GM21360 (cell line): ENCODE data around the gene SORBS2.
"Not testable (repeated sequence)": the region's sequence is repeated elsewhere in the genome, so short reads cannot be mapped to it uniquely, and the experiment has no call there.

Experiments
- ATAC-seq: cut with Tn5 transposase; IDR thresholded peaks from one replicate; pipeline ENCODE4 v1.9.1; 2021; ENCODE audit warnings: mild to moderate bottlenecking, moderate library complexity; ENCODE audit not compliant: unreplicated experiment

The SORBS2 gene

DNA sequence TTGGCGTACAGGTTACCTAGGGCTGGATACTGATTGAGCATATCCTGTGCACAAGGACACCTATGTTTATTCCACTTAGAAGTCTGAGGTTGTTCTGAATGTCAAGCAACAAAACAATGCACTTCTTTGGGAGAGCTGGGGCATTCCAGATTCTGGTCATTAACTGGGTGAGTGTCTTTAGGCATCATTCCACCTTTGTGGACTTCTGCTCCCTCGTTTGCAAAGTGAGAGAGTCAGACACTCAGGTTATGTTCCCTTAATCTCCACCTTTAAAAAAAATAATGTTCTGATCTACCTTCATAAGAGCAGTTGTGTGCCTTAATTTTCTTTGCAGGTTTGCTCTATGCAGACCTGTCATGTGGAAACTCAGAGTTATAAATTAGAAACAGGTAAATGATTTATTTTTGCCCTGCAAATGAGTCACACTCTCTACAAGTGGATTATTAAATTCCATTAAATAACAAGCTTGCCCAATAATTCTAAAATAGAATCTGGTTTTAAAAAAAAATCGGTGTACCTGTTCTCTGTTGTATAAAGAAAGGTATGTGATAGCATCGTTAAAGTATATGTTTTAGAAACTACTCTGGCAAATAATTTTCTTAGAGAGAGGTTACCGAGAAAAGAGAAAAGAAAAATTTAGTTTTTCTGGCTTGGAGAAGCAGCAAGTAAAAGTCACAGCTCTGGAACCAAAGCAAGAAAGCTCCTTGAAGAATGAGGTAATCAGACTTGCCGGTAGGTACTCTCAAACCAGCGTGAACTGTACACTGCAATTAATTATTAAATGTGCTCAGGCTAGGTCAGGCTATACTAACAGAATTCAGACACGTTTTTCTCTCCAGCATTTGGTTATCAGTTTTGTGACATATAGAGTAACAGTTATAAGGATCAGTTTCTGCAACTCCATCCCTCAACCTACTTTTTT, 93.2 kb downstream of the SORBS2 start:
- no peak for ATAC-seq

DNA sequence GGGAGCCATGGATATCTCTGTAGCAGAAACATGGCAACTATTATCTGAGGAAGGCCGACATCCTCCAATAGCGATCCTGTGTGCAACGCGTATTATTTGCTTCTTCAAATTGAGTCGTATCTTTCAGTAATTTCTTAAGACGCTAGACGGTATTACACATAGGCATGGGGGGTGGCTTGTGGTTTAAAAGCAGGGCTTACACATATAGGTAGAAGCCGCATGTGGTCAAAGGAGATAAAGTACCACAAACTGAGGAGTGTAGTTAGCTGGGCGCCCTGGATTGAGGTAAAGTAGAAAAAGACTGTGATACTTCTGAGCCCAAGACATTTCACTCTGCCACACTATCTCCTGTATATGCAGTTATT, 94.6 kb downstream of the SORBS2 start:
- ATAC-seq: no peak

DNA sequence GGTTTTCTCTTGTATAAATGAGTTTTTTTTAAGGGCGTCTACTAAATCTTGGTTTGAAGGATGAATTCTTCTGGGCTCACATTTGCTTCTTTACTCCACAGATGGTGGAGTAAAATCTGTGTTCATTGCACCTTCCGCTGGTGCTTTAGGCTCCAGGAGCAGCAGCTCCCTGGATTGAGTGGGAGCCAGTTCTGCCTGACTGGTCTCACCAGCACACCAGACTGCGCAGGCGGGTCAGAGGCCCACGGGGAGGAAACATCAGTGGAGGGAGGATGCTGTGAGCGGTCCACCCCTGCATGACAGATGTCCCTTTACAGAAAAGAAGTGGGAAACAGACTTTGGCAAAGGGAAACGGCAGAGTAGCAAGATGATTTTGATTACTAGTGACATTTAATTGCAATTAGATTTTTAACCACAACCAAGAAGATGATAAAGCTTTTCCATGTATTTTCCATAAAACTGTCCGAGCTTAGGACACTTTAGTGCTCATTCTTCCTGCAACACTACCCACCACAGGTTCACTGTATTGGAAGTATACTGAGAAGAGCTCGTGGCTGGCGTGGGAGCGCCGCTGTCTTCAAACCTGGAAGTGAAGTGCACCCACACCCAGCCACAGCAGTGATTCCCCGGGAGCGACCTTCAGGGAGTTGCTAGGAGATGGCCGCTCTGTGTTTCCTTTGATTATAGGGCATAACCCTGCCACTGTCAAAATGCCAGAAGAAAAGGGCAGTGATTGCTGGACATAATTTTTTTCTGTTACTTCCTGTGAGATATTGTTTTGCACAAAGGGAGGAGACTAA, 95.2 kb downstream of the SORBS2 start:
- no peak for ATAC-seq

DNA sequence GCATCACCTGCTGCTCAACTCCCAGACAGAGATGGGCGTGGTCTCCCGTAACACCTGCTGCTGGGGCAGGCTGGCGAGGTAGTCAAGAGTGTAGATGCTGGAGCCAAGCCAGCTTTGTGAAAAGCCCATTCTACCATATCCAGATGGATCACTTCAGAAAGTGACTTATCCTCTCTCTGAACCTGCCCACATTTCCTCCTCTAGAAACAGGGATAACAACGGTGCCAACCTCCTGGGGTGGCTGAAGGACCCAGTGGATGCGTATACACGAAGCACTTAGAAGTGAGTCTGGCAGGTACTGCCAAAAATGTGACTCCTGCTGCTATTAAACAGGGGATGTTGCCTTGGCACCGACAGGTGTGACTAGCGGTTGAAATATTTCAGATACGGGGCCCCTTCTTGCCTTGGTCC, 95.8 kb downstream of the SORBS2 start:
- no peak for ATAC-seq

DNA sequence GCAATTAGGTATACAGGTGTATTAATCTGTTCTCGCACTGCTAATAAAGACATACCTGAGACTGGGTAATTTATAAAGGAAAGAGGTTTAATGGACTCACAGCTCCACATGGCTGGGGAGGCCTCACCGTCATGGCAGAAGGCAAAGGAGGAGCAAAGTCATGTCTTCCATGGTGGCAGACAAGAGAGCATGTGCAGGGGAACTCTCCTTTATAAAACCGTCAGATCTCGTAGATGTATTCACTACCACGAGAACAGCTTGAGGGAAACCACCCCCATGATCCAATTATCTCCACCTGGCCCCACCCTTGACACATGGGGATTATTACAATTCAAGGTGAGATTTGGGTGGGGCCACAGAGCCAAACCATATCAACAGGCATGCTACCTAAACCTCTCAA, 97.5 kb downstream of the SORBS2 start:
- not testable (repeated sequence) for ATAC-seq

DNA sequence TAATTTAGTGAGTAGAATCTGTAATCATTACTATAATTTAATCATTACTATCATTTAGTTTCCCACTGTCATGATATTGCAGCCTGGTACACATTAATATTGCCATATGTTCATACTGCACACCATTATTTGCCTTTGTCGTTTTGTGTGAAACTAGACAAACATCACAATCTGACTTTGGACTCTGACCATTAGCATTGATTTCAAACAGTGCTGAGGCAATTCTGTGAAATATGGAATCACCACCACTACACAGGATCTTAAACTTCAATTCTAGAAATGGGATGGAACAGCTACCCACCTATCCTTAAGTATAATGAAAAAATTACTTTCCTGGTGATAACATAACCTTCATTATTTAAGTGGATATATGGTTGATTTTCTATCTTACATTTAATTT, 98.3 kb downstream of the SORBS2 start:
- no peak for ATAC-seq

DNA sequence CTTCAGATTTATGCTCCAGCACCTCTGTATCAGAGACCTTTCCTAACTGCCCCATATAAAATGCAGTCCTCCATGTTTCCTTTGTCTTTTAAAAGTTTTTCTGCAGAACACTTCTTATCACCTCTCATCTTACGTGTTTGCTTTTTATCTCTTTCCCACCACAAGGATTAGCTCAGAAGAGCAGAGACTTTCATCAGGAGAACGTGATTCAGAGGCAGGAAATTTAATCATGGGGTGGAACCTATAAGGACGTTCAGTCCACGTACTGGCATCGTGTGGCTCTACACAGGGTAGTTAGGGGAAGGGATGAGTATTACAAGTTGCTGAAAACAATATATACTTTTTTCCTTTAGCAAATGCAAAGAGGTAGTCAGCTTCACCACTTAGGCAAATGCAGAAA, 98.7 kb downstream of the SORBS2 start:
- ATAC-seq: no peak

DNA sequence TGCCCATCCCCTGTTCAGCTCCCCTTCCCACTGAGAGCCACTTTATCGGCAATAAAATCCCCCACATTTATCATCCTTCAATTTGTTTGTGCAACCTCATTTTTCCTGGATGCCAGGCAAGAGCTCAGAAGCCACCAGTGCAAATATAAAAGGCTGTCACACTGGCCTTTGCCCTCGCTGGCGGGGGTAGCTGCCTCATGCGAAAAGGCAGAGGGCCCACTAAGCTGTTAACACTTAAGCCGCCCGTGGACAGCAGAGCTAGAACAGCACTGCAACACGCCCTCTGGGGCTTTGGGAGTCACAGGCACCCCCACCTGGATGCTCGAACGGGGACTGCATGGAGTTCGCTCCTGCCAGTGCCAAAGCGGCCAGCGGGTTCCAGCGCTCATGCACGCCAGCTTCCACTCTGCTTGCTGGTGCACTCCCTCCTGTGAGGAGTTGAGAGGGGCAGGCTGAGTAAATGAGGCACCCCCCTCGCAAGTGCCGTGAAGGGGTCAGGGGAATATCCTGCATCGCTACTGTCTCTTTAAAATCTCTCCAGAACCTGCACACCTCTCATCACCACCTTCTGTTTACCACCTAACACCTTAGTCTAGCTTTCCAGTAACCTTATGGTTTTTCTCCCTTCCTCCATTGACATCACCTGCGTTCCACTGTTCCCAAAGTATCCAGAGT, 99.5 kb downstream of the SORBS2 start:
- ATAC-seq: no peak

DNA sequence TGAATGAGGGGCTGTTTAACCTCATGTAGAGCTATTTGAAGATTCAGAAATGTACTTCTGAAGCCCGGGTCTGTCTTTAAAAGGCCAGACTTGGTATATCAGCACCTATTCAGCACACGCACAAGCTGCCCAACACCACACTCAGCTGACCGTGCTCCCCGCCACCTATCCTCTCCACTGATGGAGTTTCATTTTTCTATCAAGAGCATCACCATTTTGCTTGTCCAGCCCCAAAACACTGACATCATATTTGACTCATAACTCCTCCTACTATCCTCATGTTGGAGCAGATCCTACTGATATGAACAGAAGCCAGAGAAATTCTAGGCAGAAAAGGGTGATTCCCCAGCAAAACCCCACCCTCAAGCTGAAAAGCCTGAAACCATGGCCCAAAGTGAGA, 100.3 kb downstream of the SORBS2 start:
- no peak for ATAC-seq

DNA sequence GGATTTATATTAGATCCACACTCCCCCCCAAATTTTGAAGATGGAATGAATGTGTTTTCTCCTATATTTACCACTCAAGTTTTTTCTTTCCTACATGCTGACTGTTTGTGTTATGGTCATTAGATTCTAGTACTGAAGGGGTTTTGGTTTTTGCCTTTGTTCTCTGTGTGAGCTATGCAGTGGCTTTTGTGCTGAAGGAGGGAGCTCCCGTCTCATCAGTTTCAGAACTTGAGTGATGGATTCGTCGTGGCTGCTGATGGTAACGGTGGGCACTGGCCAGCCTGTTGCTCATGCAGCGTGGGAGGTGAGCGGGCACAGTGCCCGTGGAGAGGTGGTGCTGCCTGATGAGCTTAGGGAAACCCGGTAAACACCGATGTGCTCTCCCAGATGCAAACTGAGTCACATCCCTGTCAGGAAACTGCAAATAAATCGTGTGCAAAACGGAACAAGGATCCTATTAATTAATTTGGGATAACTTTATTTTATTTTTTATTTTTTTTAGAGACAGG, 101.5 kb downstream of the SORBS2 start:
- ATAC-seq: no peak

DNA sequence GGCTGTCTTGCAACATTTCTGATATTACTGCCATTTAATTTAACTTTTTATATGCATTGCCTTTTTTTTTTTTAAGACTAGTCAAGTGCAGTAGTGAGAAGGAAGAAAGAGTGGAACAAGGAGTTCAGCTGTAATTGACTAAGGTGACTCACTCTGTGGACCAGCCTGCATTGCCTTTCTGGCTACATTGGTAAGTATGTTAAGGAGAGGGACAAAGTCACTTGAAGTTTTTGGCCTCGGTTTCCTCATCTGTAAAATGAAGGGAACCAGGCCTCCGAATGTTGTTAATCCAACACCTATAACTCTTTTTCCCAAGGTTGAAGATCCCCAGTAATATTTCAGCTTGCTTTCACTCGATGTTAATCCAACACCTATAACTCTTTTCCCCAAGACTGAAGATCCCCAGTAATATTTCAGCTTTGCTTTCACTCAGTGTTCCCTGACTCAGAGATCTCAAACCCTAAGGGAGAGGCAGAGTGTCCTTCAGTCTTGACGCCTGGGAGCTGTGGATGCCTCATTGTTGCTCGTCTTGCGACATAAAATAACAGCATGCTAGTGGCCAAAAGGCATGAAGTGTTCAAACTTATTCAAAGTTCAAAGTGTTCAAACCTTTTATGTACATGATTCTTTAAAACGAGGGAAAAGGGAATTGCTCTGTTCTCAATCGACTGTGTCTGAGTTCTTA, 102.0 kb downstream of the SORBS2 start:
- ATAC-seq: no peak

DNA sequence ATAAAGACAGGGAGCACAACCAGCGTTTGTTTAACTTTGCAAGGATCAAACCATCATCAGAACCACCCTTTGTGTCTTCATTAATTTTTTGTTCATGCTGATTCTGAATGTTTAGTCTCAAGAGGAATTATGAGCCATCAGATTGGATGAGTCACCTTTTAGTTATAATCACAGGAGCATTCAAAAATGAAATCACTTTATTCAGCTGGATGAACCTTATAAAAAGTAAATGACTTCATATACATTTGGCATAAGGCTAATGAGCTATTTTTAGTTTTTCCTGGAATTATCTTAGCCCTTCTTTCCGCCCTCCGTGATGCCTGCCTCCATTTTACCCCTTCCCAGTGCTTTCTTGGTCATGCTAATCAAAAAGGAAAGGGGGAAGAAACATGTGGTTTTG, 103.6 kb downstream of the SORBS2 start:
- no peak for ATAC-seq

DNA sequence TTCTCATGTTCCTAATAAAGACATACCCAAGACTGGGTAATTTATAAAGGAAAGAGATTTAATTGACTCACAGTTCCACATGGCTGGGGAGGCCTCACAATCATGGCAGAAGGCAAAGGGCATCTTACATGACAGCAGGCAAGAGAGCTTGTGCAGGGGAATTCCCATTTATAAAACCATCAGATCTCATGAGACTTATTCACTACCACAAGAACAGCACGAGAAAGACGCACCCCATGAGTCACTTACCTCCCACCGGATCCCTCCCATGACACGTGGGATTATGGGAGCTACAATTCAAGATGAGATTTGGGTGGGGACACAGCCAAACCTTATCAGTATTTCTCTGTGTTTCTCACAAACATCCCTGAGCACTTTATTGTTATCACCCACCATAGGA, 104.4 kb downstream of the SORBS2 start:
- ATAC-seq: not testable (repeated sequence)

DNA sequence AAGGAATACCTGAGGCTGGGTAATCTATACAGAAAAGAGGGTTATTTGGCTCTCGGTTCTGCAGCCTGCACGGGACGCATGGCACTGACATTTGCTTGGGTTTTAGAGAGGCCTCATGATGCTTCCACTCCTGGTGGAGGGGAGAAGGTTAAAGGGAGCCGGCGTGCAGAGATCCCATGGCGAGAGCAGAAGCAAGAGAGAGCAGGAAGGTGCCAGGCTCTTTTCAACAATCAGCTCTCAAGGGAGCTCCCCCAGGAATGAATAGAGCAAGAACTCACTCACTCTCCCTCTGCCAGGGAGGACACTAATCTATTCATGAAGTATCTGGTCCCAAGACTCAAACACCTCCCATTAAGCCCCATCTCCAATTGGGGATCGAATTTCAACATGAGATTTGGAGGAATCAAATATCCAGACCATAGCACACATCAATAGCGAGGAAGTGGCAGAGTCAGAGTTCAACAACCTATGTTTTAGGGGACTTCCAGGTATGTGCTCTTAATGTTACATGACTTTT, 109.8 kb downstream of the SORBS2 start:
- ATAC-seq: no peak

DNA sequence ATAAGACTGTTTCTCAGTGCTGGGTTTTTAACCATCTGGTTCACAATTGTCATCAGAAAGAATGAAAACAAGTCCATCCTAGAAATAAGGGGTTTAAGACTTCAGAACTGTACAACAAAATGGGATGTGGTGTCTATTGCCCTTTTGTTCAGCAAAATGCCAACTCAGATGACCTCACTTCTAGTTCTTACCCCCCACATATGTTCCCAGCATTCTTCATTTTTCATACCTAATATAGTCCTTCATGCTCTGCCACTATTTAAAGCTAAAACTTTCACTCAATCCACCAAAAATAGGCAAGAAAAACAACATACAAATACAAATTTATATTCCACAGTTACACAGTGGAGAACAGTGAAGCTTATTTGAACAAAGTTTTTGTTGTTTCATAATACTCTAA, 111.4 kb downstream of the SORBS2 start:
- ATAC-seq: no peak

DNA sequence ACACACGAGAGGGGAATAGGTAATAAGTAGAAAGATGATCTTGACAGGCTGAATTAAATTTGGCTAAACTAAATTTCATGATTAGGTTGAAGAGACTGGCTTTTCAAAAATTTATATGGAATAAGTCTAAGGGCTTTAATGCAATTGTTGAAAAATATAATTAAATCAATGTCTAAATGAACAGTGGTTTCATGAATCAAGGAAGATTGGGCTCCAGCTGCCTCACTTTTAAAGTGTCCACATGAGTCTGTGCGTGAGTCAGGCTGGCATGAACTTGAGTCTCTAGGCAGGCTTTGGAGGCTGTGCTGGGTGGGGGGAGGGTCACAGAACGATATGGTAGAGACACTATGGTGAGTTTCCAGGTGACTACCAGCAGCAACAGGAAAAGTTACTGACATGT, 111.9 kb downstream of the SORBS2 start:
- no peak for ATAC-seq

DNA sequence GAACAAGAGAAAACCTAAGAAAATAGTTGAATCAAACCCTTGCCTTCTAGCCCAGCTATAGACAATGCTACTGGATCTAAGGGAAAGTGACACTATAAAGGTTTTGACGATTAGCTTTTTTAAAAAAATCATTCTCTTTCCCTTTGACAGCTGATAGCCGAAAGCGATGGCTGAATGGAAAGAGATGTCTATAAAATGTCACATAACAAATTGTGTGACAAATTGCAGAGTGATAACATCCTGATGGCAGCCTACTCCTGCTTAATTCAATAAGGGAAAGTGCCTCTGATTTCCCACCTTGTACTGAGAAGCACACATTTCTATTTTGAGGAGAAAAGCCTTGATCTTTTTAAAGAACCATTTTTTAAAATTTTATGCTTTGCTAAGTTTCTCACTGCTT, 114.5 kb downstream of the SORBS2 start:
- ATAC-seq: no peak

DNA sequence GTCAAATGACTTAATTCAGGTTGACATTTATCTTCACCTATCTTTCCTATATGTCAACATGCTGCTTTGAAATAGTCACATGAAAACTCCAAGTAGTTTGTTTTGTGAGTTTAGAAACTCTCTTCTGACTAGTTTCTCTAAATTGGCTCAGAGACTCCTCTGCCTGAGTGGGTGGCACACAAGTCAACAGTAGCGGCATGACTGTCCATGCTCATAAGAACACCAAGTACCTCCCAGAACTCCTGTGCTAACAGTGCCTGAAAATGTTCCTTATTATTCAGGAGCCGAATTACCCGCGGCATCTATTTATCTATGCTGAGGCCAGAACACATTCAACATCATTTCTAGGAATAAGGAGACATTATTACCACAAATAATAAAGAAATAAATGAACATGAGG, 116.3 kb downstream of the SORBS2 start:
- ATAC-seq: no peak

DNA sequence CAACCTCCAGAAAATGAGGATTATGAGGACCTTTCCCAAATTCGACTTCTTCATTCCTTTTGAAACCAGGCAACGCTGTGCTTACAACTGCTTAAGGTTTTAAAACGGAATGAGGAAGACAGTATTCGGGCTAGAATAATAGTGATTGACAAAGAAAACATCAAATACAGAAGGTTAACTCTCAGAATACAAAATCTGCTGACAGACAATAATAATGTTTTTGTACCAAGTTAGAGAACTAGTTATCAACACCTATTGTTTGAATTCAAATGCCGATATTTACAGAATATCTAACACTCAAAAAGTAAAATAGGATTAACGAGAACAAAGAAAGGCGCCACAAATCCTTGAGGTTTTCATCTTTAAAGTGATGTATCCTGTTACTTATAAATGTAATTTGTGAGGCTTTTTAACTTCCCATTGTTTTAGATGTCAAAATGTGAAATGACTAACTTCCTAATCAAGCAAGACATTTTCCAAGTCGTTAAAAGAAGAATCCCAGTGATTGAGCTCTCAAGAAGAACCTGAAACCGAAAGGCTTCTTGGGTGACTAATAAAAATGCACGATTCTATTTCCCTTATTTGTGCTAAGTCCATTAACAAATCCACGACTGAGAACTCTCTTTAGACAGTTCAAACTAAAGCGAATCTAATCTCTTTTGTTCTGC, 118.3 kb downstream of the SORBS2 start:
- no peak for ATAC-seq

DNA sequence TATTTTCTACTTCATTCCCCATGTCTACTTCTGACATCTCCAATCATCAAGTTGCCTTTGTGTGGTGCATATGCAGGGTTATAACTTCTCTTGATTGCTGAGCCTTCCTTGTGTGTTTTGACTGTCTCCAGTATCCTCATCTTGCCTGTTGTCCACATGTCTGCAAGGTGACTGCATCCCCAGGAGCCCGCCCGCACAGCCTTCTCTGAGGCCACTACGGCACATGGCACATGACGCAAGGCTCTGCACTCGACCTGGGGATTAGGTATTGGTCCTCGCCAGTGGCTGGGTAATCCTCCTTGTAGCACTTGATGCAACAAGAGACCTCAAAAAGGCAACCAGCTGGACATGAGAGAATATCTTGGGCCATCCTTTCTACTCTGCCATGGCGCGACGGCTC, 122.6 kb downstream of the SORBS2 start:
- ATAC-seq: no peak
